ENCODE results near the gene HOXB13. TPM values are rescaled to one million over a fixed set of nuclear protein-coding genes. Genes with fewer than 3 reads are reported as not detected.

HOXB13 gene
- total RNA-seq, 6 donors from 2014 or later, result not detected

- Histone ChIP-seq H3K4me3 (no peak overlapping the region), H3K9me3 (no peaks in the 10 kb centered on the region), H3K36me3 (no peaks in the 10 kb centered on the region), H3K27ac (no peak overlapping the region), H3K27me3 (peaks cover 0 to 3% (median 0%) of the 10 kb centered on the region in 4 donors), H3K4me1 (no peaks in the 10 kb centered on the region)
- ATAC-seq (ENCODE audit: low FRiP score in 2 of 2) (no peak), DNase-seq (no peak)
- 74 to 76% methylated on average over 11 of the region's 11 CpGs for WGBS, 2 donors
- TF ChIP-seq EP300 (IDR thresholded peaks at IDR 0.05) (no peak), CTCF (IDR thresholded peaks at IDR 0.05) (no peak)
Measured at GRCh38 chr17:48704361-48705248, 23.9 kb downstream of the HOXB13 start.

GRCh38 chr17:48701864-48702532 is 26.6 kb downstream of the HOXB13 start:
- no peaks in the 10 kb centered on the region for H3K4me1 ChIP-seq
- 88 to 92% methylated on average over 10 of the region's 10 CpGs for WGBS, 2 donors
- DNase-seq, result no peak
- no peak overlapping the region for H3K4me3 ChIP-seq
- peaks cover 0 to 3% (median 0%) of the 10 kb centered on the region in 4 donors for H3K27me3 ChIP-seq
- TF ChIP-seq CTCF (IDR thresholded peaks at IDR 0.05) (no peak), POLR2A (IDR thresholded peaks at IDR 0.05) (no peak)
- H3K36me3 ChIP-seq, result no peaks in the 10 kb centered on the region
- H3K9me3 ChIP-seq, result no peaks in the 10 kb centered on the region
- no peak for ATAC-seq (ENCODE audit: low FRiP score in 2 of 2)
- no peak overlapping the region for H3K27ac ChIP-seq

- Histone ChIP-seq H3K36me3 (no peaks in the 10 kb centered on the region), H3K27me3 (no peaks in the 10 kb centered on the region), H3K4me3 (no peak overlapping the region), H3K9me3 (peaks cover 0 to 6% (median 2%) of the 10 kb centered on the region in 4 donors), H3K27ac (no peak overlapping the region), H3K4me1 (no peaks in the 10 kb centered on the region)
- TF ChIP-seq EP300 (IDR thresholded peaks at IDR 0.05) (no peak), POLR2A (IDR thresholded peaks at IDR 0.05) (no peak), CTCF (IDR thresholded peaks at IDR 0.05) (no peak), POLR2AphosphoS5 (IDR thresholded peaks at IDR 0.05) (no peak)
- WGBS, 2 donors, result 29 to 42% methylated on average over 1 of the region's 1 CpG
- ATAC-seq (ENCODE audit: low FRiP score in 2 of 2) (no peak), DNase-seq (no peak)
Measured at GRCh38 chr17:48693178-48693577, 35.4 kb downstream of the HOXB13 start.

- TF ChIP-seq POLR2A (IDR thresholded peaks at IDR 0.05) (no peak), CTCF (IDR thresholded peaks at IDR 0.05) (no peak), EP300 (IDR thresholded peaks at IDR 0.05) (no peak), POLR2AphosphoS5 (IDR thresholded peaks at IDR 0.05) (no peak)
- Histone ChIP-seq H3K4me1 (no peaks in the 10 kb centered on the region), H3K9me3 (peaks cover 0 to 6% (median 2%) of the 10 kb centered on the region in 4 donors), H3K27ac (no peak overlapping the region), H3K36me3 (no peaks in the 10 kb centered on the region), H3K4me3 (no peak overlapping the region), H3K27me3 (no peaks in the 10 kb centered on the region)
- WGBS, 2 donors, result 82 to 85% methylated on average over 1 of the region's 1 CpG
- no peak for DNase-seq
- no peak for ATAC-seq (ENCODE audit: low FRiP score in 2 of 2)
Measured at GRCh38 chr17:48692049-48692448, 36.5 kb downstream of the HOXB13 start.

All from upper lobe of left lung (tissue), 6 donors.